Astrocyte of the spinal cord (primary cell): Measurements from ENCODE around the gene MAP3K3.
A peak's percentile ranks its signal among the peaks of the same experiment; 100 is the strongest.

ENCODE experiments used
- DNase-seq: peaks from one replicate; pipeline ENCODE4 v3.0.0; 2011; ENCODE audit warnings: low read depth, low spot score
- H3K4me3 ChIP-seq: 2 replicates; pipeline ENCODE4 v1.5.1; 2011; ENCODE audit warnings: low read depth, mild to moderate bottlenecking, low read length, moderate library complexity
- CTCF ChIP-seq: IDR thresholded peaks from 2 replicates; pipeline ENCODE4 v1.5.1; 2012; ENCODE audit warnings: low read depth, mild to moderate bottlenecking, low read length, inconsistent platforms
- in situ Hi-C: cut with HindIII; loops from 2 replicates; pipeline ENCODE4 v1.10.0; 2017; ENCODE audit warnings: low sequenced_read_pairs

The MAP3K3 gene

GRCh38 chr17:63694950-63695773 lies 72.9 kb downstream of the MAP3K3 start:
- H3K4me3 ChIP-seq = no peak overlapping the region
- no peak for DNase-seq
- in situ Hi-C loops = no loop called here
- no peak for TF ChIP-seq CTCF

GRCh38 chr17:63695889-63696288 lies 73.7 kb downstream of the MAP3K3 start:
- no peak for TF ChIP-seq CTCF
- in situ Hi-C loops = no loop called here
- no peak overlapping the region for H3K4me3 ChIP-seq
- no peak for DNase-seq

DNA sequence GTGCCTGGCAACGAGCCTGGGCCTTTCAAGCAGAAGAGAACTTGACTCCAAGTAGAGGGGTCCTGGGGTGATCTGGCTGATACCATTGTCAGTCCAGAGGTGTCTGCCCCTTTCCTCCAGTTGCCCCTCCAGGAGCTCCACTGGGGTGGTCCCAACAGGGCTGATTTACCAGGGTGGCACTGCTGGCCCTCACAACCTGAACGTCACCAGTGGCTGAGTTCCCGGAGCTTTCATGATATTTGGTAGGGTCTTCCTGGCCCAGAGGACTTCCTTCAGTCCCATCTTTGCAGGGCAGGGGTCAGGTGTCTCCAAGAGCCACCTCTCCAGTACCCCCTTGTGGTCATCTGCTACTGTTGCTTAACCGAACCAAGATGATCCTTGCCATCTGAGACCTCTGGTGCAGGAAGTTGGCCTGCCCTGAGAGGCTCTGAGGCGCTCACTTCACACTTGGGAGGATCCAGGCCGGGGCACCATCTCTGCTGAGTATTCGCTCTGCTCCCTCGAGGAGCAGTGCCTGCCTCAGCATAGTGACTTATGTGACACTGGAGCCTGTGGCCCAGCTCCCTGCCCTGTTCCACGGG lies 74.3 kb downstream of the MAP3K3 start:
- no peak overlapping the region for H3K4me3 ChIP-seq
- peak; percentile 56 for TF ChIP-seq CTCF
- in situ Hi-C loops = no loop called here
- DNase-seq = peak; percentile 34

DNA sequence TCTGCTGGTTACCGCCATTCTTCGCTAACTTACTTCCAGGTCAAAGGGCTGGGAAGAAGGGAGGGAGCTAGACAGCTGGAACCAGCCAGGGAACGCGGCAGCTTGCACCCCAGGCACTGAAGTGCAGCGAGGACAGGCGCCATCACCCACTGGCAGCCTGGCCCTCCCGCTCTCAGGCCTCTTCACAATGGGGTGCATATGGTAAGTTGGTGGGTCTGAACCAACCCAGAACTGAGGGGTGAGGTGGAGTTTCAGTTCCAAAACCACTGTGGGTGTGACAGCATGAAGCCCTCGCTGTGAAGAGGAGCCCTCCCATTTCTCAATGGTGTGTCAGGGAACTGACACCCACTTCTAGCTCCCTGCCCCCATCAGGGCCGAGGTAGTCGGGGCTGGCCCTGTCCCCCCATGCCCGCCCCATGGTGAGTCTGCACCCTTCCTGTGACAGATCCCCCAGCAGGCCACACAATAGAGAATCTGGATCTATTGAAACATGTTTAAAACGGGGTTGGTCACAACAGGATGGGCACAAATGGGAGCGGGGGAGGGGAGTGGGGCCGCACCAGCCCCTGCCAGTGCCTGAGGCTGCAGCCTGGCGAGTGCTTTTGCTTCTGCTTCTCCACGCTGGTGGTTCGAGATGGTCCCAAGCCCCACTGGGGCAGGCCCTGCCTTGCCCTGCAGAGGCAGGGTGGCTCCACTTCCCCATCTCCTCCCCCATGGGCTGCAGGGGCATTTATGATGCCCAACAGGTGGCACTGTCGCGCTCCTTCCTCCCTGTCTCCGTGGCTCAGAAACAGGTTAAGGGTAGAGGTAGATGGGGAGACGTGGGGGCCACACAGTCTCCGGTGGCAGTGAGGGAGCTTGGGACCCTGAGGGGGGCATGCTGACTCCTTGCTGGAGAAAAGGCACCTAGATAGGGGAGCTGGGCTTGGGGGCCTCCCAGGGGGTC lies 75.4 kb downstream of the MAP3K3 start:
- in situ Hi-C loops = no loop called here
- peak; percentile 49 for TF ChIP-seq CTCF
- DNase-seq = no peak
- H3K4me3 ChIP-seq = no peak overlapping the region

GRCh38 chr17:63698381-63698885 lies 76.2 kb downstream of the MAP3K3 start:
- H3K4me3 ChIP-seq = peak overlapping the region; percentile 54
- TF ChIP-seq CTCF = no peak
- in situ Hi-C loops = no loop called here
- DNase-seq = no peak
